Ovary (tissue), 9 donors: ENCODE measurements around the gene LYSET. TPM values are rescaled to one million over a fixed set of nuclear protein-coding genes. Genes with fewer than 3 reads are reported as not detected.
"Not testable (repeated sequence)": the region's sequence is repeated elsewhere in the genome, so short reads cannot be mapped to it uniquely, and the experiment has no call there.

ENCODE experiments used
- DNase-seq, 5 donors: peaks; one replicate each; pipeline ENCODE4 v3.0.0-alpha.2; 2019 to 2020
- H3K27ac ChIP-seq, 2 donors: fragments of 200-600 bp; one replicate each; pipeline versions ENCODE4 v1.5.1 to v1.8.0; 2019 to 2022
- H3K27me3 ChIP-seq: fragments of 200-600 bp; one replicate; pipeline ENCODE4 v1.8.0; 2022
- H3K36me3 ChIP-seq: fragments of 200-600 bp; sonication (generic); one replicate; pipeline ENCODE4 v1.5.1; 2019
- H3K4me1 ChIP-seq: one replicate; pipeline ENCODE4 v1.8.1; 2013; ENCODE audit warnings: mild to moderate bottlenecking, moderate library complexity; ENCODE audit not compliant: insufficient read depth
- H3K4me3 ChIP-seq: fragments of 200-600 bp; sonication (generic); one replicate; pipeline ENCODE4 v1.5.1; 2017
- H3K9me3 ChIP-seq, 2 donors: fragments of 200-600 bp in 1 of 2; sonication (generic) in 1 of 2; one replicate each; pipeline versions ENCODE4 v1.5.1 to v1.8.1; 2013 to 2019; ENCODE audit warnings: mild to moderate bottlenecking in 1 of 2, moderate library complexity in 1 of 2
- EP300 ChIP-seq: sonication (generic); formaldehyde crosslinking; IDR thresholded peaks from one replicate; pipeline ENCODE4 v1.6.1; 2017; ENCODE audit warnings: antibody characterized with exemption
- POLR2A ChIP-seq: fragments of 450-650 bp; IDR thresholded peaks from one replicate; pipeline ENCODE4 v1.6.1; 2017; ENCODE audit warnings: antibody characterized with exemption, mild to moderate bottlenecking, moderate library complexity
- WGBS, 3 donors: extraction: QIAGEN DNeasy Blood & Tissue Kit in 1 of 3; methylation state at CpG; one replicate each; pipeline versions ENCODE4 v1.1.5 to v1.1.7; 2013 to 2017; 5-methylcytosine and 5-hydroxymethylcytosine counted together
- intact Hi-C, 4 donors: fragments of 100-400 bp; cut with DNase I; formaldehyde crosslinking; loops; one replicate each; pipeline versions ENCODE4 v1.11.0 to v1.15.1; 2022 to 2023
- polyA plus RNA-seq, 2 donors: library from polyadenylated mRNA; stranded (reverse); fragments of 200-250 nt in 1 of 2; fragments of 350-450 nt in 1 of 2; fragmentation: Illumina TruSeq in 1 of 2; extraction: RNeasy Lipid Tissue Mini Kit (QIAGEN cat#74804) in 1 of 2; gene quantifications; one replicate each; pipeline ENCODE4 v1.2.3, GENCODE V29; 2013 to 2014
- total RNA-seq, 7 donors: library from RNA; depleted of rRNA in 2 of 7; stranded (reverse); fragments of >200 nt in 2 of 7; fragmentation: NEBNext Ultra II Directional in 3 of 7; extraction: Animal tissue kit (Norgen Biotek cat#: 25700) in 3 of 7; gene quantifications; one replicate each; pipeline versions ENCODE4 v1.1.0 to v1.2.4, GENCODE V29; 2016 to 2023
- TF ChIP-seq, protein P1 (sequence below), 3 donors: fragments of 450-650 bp in 2 of 3; fragments of 200-600 bp in 1 of 3; IDR thresholded peaks; one replicate each; pipeline versions ENCODE4 v1.5.1 to v1.8.0; 2016 to 2022; ENCODE audit warnings: antibody characterized with exemption in 3 of 3, mild to moderate bottlenecking in 1 of 3
- donor health status: DM: no; HTN: no; CAD: no; lungs with moderate emphysema.
- donor health status: DM: no; HTN: no; CAD: no.
- donor health status: Bipolar disorder and iron deficiency.
- donor health status: DM: yes; HTN: yes; CAD: no.
- donor health status: DM: no; HTN: no; CAD: no.
- donor health status: DM: yes; HTN: yes; CAD: no.

The LYSET gene
- total and polyA plus RNA-seq, 9 donors, result 8.0 to 22.2 (median 17.0) TPM

DNA sequence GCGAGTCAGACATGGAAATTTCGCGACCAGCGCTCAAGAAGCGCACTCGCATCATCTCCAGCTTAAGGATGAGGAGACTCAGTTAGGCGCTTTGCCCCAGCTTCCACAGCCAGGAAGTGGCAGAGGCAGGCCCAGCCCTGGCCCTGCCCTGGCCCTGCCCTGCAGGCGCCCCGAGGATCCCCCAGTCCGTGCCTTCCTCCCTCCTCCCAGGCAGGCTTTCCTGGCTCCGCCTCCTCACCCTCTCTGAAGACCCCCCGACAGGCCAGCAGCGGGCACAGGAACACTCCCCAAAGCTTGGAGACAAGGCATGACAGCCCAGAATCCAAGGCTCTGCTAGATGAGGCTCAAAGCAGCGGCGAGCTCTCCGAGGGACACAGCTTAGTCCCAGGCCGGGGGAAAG is 47.0 kb downstream of the LYSET start:
- Histone ChIP-seq H3K9me3 (no peaks in the 10 kb centered on the region), H3K27me3 (no peaks in the 10 kb centered on the region), H3K36me3 (no peaks in the 10 kb centered on the region), H3K4me3 (no peak overlapping the region), H3K27ac (no peak overlapping the region), H3K4me1 (peaks cover 4% of the 10 kb centered on the region)
- WGBS, 3 donors, result 67 to 73% (median 69%) methylated on average over 17 of the region's 17 CpGs
- DNase-seq, result no peak
- intact Hi-C loops, result no loop called here
- TF ChIP-seq, protein P1, sequence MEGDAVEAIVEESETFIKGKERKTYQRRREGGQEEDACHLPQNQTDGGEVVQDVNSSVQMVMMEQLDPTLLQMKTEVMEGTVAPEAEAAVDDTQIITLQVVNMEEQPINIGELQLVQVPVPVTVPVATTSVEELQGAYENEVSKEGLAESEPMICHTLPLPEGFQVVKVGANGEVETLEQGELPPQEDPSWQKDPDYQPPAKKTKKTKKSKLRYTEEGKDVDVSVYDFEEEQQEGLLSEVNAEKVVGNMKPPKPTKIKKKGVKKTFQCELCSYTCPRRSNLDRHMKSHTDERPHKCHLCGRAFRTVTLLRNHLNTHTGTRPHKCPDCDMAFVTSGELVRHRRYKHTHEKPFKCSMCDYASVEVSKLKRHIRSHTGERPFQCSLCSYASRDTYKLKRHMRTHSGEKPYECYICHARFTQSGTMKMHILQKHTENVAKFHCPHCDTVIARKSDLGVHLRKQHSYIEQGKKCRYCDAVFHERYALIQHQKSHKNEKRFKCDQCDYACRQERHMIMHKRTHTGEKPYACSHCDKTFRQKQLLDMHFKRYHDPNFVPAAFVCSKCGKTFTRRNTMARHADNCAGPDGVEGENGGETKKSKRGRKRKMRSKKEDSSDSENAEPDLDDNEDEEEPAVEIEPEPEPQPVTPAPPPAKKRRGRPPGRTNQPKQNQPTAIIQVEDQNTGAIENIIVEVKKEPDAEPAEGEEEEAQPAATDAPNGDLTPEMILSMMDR (IDR thresholded peaks at IDR 0.05), result no peak

DNA sequence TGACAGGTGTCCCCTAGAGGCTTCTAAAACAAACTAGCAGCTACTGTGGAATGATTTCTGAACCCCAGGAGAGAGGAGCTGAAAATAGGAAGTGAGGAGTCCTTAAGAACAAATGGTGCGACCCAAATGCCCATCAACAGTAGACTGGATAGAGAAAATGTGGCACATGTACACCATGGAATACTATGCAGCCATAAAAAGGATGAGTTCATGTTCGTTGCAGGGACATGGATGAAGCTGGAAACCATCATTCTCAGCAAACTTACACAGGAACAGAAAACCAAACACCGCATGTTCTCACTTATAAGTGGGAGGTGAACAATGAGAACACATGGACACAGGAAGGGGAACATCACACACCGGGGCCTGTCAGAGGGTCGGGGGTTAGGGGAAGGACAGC is 48.0 kb downstream of the LYSET start:
- DNase-seq, H3K4me1 ChIP-seq, H3K4me3 ChIP-seq, H3K27me3 ChIP-seq, H3K36me3 ChIP-seq, intact Hi-C loops, H3K27ac ChIP-seq, H3K9me3 ChIP-seq: not testable (repeated sequence)
- 90 to 92% (median 90%) methylated on average over 5 of the region's 5 CpGs for WGBS, 3 donors

DNA sequence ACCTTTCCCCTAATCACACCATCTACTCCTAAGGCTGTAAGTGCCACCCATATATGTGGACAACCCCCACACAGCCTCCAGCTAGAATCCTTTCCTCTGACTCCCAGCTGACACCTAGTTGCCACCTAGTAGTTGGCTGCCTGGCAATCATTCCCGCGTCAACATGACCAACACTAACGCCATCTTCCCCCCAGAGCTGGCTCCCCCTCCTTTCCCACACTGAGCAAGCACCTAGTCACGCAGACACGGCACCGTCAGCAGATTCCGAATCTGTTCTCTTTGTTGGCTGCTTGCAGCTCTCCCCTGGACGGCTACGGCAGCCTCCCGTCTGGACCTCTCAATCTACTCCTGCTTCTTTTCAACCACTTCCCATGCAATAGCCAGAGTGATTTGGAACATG is 49.7 kb downstream of the LYSET start:
- intact Hi-C loops, result no loop called here
- TF ChIP-seq EP300 (no peak), POLR2A (no peak)
- TF ChIP-seq, protein P1 (IDR thresholded peaks at IDR 0.05), result no peak

More for the DNA sequence above, 49.7 kb downstream of the LYSET start:
- no peaks in the 10 kb centered on the region for H3K27me3 ChIP-seq
- H3K27ac ChIP-seq, result no peak overlapping the region
- H3K4me1 ChIP-seq, result peaks cover 4% of the 10 kb centered on the region
- H3K9me3 ChIP-seq, result no peaks in the 10 kb centered on the region
- DNase-seq, result no peak
- H3K4me3 ChIP-seq, result no peak overlapping the region
- WGBS, 3 donors, result 32 to 48% (median 43%) methylated on average over 10 of the region's 10 CpGs
- no peaks in the 10 kb centered on the region for H3K36me3 ChIP-seq

Other genes starting within 250 kb of the LYSET start
- 10 to 100 TPM; 23.6 to 57.8 (median 49.3) TPM for gene ITPK1, start 69.4 kb upstream of the LYSET start, total RNA-seq
- 10 to 100 TPM; 32.2 to 40.9 TPM for gene ITPK1, start 69.4 kb upstream of the LYSET start, polyA plus RNA-seq
- gene MOAP1, start 420 bp upstream of the LYSET start, total RNA-seq, result 10 to 100 TPM; 20.5 to 31.6 (median 24.1) TPM
- 10 to 100 TPM; 30.0 to 41.4 TPM for gene MOAP1, start 420 bp upstream of the LYSET start, polyA plus RNA-seq
- gene GON7, start 21.7 kb downstream of the LYSET start, total RNA-seq, result 10 to 100 TPM in 2 of 7 donors, 1 to 10 TPM in 5; 6.5 to 26.0 (median 8.3) TPM
- 1 to 10 TPM; 7.9 to 8.6 TPM for gene GON7, start 21.7 kb downstream of the LYSET start, polyA plus RNA-seq
- 10 to 100 TPM; 12.1 to 22.2 (median 20.5) TPM for gene UBR7, start 21.9 kb downstream of the LYSET start, total RNA-seq
- gene UBR7, start 21.9 kb downstream of the LYSET start, polyA plus RNA-seq, result 10 to 100 TPM; 19.1 to 33.3 TPM
- 10 to 100 TPM; 19.6 to 42.2 (median 39.9) TPM for gene BTBD7, start 147.7 kb downstream of the LYSET start, total RNA-seq
- gene BTBD7, start 147.7 kb downstream of the LYSET start, polyA plus RNA-seq, result 10 to 100 TPM; 10.9 to 21.0 TPM
- gene COX8C, start 161.9 kb downstream of the LYSET start, total RNA-seq, result not detected
- under 1 TPM in 1 of 2 donors, not detected in 1; 0.51 TPM for gene COX8C, start 161.9 kb downstream of the LYSET start, polyA plus RNA-seq
- under 1 TPM; 0.10 to 0.34 (median 0.15) TPM for gene UNC79, start 245.6 kb downstream of the LYSET start, total RNA-seq
- gene UNC79, start 245.6 kb downstream of the LYSET start, polyA plus RNA-seq, result 1 to 10 TPM in 1 of 2 donors, under 1 TPM in 1; 0.04 to 1.1 TPM